ENCODE measurements around the gene TLE2. TPM values are rescaled to one million over a fixed set of nuclear protein-coding genes. Genes with fewer than 3 reads are reported as not detected.

The TLE2 gene
- total RNA-seq, 1 donor from 2014 or later: 0.53 TPM

DNA sequence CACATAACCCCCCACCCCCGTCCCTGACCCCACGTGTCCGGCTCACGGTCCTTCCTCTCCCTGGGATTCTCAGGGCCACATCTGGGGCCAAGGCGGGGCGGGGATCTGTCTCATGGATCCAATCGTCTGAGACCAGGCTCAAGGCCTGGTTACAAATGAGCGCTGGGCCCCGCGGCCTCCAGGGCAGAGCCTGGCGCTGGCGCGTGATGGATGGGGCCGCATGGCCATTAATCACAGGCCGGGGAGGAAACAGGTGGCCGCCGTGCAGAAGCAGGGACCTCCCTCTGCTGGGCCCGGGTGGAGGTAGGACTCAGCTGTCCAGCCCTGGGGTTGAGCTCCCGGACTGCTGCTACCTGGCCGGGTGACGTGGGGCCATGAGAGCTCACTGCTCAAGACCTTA, 39.0 kb upstream of the TLE2 start:
- Histone ChIP-seq H3K27me3 (ENCODE audit: control insufficient read depth, insufficient read depth, low read length) (no peaks in the 10 kb centered on the region), H3K4me3 (ENCODE audit: low read depth, low read length) (no peak overlapping the region), H3K36me3 (ENCODE audit: control insufficient read depth, insufficient read depth, low read length) (no peaks in the 10 kb centered on the region)
- DNase-seq (ENCODE audit: low read depth) (no peak), FAIRE-seq (no peak)
- TF ChIP-seq CTCF (IDR thresholded peaks at IDR 0.05; ENCODE audit: insufficient read depth, low read length, severe bottlenecking): no peak

- FAIRE-seq (no peak), DNase-seq (ENCODE audit: low read depth) (no peak)
- Histone ChIP-seq H3K36me3 (ENCODE audit: control insufficient read depth, insufficient read depth, low read length) (no peaks in the 10 kb centered on the region), H3K27me3 (ENCODE audit: control insufficient read depth, insufficient read depth, low read length) (no peaks in the 10 kb centered on the region), H3K4me3 (ENCODE audit: low read depth, low read length) (no peak overlapping the region)
- TF ChIP-seq CTCF (IDR thresholded peaks at IDR 0.05; ENCODE audit: insufficient read depth, low read length, severe bottlenecking): no peak
Measured at GRCh38 chr19:3067563-3067962, 38.5 kb upstream of the TLE2 start.

DNA sequence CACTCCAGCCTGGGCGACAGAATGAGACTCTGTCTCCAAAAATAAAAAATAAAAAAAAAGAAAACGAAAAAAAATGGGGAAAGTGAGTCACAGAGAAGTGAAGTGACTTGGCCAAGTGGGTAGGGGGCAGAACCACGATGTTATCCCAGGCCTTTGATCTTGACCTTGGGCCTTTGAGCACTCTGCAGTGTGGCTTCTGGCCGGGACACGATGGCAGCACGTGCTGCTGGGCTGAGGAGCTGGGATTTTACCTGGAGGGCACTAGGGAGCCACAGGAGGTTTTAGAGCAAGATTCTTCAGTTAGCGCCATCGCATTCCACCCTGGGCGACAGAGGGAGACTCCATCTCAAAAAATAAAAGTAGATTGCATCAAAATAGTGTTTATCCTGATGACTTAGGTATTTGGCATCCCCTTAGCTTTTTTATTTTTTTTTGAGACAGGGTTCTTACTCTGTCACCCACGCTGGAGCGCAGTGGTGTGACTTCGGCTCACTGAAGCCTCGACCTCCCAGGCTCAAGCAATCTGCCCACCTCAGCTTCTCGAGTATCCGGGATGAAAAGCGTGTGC, 37.5 kb upstream of the TLE2 start:
- TF ChIP-seq CTCF (IDR thresholded peaks at IDR 0.05; ENCODE audit: insufficient read depth, low read length, severe bottlenecking): no peak
- Histone ChIP-seq H3K4me3 (ENCODE audit: low read depth, low read length) (no peak overlapping the region), H3K27me3 (ENCODE audit: control insufficient read depth, insufficient read depth, low read length) (no peaks in the 10 kb centered on the region), H3K36me3 (ENCODE audit: control insufficient read depth, insufficient read depth, low read length) (no peaks in the 10 kb centered on the region)
- DNase-seq (ENCODE audit: low read depth) (no peak), FAIRE-seq (no peak)

- TF ChIP-seq CTCF (IDR thresholded peaks at IDR 0.05; ENCODE audit: insufficient read depth, low read length, severe bottlenecking): no peak
- H3K27me3 ChIP-seq (ENCODE audit: control insufficient read depth, insufficient read depth, low read length): no peaks in the 10 kb centered on the region
- no peak overlapping the region for H3K4me3 ChIP-seq (ENCODE audit: low read depth, low read length)
- FAIRE-seq (no peak), DNase-seq (ENCODE audit: low read depth) (no peak)
- H3K36me3 ChIP-seq (ENCODE audit: control insufficient read depth, insufficient read depth, low read length): no peaks in the 10 kb centered on the region
Measured at GRCh38 chr19:3065675-3066357, 36.7 kb upstream of the TLE2 start.

DNA sequence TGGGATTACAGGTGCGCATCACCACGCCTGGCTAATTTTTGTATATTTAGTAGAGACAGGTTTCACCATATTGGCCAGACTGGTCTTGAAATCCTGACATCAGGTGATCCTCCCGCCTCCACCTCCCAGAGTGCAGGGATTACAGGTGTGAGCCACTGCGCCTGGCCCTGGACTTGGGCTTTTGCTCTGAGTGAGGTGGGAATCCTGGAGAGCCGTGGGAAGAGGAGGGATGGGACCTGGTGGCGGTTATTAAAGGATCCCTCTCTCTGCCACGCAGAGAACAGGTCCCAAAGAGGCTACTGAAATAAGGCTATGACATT, 34.9 kb upstream of the TLE2 start:
- H3K4me3 ChIP-seq (ENCODE audit: low read depth, low read length): no peak overlapping the region
- H3K27me3 ChIP-seq (ENCODE audit: control insufficient read depth, insufficient read depth, low read length): no peaks in the 10 kb centered on the region
- FAIRE-seq (no peak), DNase-seq (ENCODE audit: low read depth) (no peak)
- TF ChIP-seq CTCF (IDR thresholded peaks at IDR 0.05; ENCODE audit: insufficient read depth, low read length, severe bottlenecking): no peak
- H3K36me3 ChIP-seq (ENCODE audit: control insufficient read depth, insufficient read depth, low read length): peaks cover 4% of the 10 kb centered on the region

Data from bronchial epithelial cell (primary cell).